ENCODE data around the gene ANKFY1.
A peak's percentile ranks its signal among the peaks of the same experiment; 100 is the strongest.
"Not testable (repeated sequence)": the region's sequence is repeated elsewhere in the genome, so short reads cannot be mapped to it uniquely, and the experiment has no call there.

Gene ANKFY1

DNA sequence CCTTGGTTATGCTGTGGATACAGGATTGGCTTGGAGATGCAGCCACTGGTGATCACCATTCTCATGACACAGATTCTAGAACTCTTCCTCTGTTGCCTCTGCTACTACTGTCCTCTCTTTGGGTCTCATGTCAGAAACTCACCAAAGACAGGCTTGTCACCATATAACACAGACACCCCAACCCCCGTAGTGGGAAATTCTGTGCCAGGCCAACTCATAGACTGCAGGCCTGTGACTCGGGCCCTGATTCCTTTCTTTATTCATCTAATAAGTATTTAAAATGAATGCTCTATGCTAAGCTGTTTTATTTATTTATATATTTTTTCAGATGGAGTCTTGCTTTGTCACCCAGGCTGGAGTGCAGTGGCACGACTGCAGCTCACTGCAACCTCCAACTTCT lies 111.3 kb downstream of the ANKFY1 start:
- no peak for DNase-seq

DNA sequence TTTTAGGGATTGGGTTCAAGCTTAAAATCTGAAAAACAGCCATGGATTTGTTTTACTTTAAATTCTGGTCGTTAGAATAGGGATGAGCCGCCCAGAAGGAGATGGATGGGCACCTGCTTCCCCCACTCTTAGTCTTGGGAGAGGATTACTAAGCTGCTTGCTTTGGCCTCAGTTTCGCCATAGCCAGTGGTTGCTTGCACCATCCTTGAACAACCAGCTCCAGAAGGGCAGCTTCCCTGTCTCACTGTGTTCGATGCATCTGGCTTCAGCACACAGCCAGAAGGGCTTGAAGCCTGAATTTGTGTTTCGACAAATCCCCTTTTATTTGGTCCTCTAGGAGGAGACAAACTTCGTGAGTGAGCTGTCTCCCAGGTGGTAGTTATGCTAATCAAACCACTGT lies 113.7 kb downstream of the ANKFY1 start:
- DNase-seq = no peak

DNA sequence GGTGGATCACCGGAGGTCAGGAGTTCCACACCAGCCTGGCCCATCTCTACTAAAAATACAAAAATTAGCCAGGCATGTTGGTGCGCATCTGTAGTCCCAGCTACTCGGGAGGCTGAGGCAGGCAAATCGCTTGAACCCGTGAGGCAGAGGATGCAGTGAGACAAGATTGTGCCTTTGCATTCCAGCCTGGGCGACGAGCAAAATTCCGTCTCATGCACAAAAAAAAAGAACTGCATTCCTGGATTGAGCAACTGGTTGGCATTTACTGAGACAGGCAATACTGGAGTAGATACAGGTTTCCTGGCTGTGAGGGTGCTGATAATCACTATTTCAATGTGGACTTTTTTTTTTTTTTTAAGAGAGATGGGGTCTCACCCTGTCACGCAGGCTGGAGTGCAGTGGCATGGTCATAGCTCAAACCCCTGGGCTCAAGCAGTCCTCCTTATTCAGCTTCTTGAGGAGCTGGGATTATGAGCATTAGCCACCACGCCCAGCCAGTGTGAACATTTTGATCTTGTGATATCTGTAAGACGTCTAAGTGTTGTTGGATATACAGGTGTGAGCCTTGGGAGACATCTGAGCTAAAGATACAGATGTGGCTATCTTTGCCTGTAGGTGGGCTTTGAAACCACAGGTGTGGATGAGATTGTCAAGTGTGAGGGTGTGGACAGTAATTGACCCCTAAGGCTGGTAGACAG lies 115.0 kb downstream of the ANKFY1 start:
- DNase-seq = no peak

DNA sequence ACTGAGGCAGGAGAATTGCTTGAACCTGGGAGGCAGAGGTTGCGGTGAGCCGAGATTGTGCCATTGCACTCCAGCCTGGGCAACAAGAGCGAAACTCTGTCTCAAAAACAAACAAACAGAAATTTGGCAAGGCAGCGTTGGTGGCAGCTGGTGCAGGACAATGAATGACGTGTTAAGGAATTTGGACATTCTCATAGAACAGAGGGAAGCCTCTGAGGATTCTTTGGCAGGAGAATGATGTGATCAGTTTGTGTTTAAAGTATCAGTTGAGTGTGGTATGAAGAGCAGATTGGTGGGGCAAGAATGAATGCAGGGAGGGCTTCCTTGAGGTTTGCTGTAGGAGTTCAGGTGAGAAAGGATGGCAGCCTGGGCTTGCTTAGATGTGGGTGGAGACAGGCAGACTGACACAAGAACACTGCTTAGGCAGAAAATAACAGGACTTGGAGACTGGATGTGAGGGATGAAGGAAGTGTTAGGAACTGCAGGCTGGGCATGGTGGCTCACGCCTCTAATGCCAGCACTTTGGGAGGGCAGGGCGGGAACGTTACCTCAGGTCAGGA lies 115.9 kb downstream of the ANKFY1 start:
- no peak for DNase-seq

DNA sequence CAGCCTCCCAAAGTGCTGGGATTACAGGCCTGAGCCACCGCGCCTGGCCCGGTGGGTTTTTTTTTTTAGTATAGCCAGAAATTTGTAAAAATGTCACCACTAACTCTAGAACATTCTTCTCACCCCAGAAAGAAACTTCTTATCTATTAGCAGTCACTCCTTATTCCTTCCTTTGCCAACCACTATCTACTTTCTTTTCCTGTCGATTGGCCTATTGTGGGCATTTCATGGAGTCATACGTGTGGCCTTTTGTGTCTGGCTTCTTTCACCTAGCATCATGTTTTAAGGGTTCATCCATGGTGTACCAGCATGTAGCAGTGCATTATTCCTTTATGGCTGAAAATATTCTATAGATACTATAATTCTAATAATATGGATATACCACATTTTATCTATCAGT lies 117.1 kb downstream of the ANKFY1 start:
- DNase-seq = no peak

DNA sequence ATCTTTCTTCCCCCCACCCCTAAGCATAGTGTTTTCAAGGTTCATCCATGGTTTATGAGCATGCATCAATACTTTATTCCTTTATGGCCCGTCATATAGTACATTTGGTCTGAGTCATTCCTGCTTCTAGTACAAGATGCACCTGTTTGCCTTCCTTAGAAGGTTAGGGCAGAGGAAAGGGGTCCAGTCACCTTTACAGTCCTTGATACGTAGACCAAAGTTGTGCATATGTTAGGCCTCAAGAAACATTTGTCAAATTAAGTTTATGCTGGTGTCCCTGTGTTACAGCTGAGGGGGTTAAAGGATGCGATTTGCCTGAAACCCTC lies 119.4 kb downstream of the ANKFY1 start:
- no peak for DNase-seq

DNA sequence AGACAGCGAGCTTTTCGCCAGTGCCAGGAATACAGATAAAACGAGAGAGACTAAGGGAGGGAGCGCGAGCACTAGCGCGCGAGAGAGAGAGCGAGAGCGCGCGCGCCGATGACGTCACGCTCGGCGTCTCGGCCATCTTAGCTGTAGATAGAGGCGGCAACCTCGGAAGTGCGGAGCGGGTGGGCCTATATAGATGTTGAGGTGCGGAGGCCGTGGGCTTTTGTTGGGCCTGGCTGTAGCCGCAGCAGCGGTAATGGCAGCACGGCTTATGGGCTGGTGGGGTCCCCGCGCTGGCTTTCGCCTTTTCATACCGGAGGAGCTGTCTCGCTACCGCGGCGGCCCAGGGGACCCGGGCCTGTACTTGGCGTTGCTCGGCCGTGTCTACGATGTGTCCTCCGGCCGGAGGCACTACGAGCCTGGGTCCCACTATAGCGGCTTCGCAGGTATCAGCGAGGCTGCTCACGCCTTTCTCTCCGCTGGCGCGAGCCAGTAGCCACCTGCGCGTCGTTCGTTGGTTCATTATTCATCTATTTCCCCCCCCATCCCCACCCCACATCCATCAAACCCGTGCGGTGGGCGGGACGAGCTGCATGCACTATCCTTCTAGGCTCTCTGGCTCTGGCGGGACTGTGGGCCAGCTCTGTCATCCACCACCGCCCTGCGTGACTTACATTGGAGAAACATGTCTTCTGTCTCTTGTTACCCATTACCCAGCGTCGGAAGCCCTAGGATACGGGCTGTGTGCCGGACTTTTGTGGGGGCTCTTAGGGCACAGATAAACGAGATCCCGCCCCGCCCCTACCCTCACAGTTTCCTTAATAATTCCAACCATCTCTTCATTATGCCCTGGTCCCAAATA lies 120.0 kb downstream of the ANKFY1 start:
- DNase-seq = peak; percentile 94

DNA sequence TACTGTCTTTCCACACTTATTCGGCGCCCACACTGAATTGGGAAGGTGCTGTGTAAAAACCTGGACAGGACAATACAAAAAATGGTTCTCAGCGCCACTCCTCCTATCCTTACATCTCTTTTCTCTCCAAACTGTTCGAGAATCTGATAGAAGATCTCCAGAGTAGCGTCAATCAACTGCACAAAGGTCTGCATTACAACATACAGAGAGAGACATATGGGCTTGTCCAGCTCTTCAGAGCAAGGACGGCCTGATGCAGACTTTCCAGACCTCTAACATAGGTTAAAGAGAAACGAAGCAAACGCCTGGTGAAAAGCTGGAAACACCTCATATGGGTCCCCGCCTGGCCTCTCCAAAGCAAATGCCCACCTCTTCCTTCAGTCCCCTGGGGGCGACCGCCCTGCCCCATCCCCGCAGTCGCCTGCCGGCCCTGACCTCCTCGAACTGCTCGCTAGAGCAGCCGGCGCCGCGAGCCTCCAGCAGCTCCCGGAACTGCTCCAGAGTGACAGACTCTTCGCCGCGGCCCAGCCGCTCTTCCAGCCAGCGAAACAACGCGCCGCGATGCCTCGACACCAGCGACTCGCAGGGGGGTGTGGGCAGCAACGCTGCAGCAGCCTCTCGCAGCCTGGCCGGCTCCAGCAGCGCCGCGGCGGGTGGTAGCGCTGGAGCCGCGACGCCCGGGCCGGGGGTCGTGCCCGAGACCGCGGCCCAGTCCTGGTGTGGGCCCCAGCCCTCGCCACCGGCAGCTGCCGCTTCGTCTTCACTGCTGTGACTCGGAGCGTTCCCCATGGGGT lies 121.5 kb downstream of the ANKFY1 start:
- DNase-seq = peak; percentile 70

DNA sequence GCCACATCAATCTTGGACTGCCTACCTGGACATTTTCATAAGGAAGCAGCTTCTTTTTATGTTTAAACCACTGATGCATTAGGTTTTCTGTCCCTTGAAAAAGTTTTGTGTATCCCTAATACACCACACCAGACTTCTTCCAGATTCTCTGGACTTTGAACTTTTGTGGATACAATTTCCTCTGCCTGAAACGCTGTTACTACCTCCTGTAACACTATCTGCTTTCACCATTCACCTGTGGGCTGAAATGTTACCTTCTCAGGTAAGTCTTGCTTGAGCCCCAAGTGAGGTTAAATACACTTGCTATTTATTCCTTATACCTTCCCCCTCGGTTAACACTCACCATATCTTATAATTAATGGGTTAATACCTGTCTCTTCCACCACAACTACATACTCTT lies 123.7 kb downstream of the ANKFY1 start:
- no peak for DNase-seq

DNA sequence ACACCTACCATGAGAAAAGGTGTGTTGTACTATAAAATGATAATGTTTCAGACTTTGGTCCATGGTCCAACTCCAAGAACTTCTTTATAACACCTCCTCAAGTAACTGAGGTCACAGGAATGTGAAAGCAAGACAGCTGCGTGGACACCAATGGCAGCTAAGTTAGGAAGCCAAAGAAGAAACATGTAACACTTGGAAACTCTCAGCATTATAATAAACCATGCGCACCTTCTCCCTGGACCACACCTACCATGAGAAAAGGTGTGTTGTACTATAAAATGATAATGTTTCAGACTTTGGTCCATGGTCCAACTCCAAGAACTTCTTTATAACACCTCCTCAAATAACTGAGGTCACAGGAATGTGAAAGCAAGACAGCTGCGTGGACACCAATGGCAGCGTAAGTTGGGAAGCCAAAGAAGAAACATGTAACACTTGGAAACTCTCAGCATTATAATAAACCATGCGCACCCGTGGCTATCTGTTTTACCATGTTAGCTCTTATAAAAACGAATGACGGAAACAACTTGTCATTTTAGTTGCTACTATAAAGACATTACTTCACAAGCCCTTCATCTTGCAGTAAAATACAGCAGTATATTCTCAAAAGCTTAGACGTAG lies 124.8 kb downstream of the ANKFY1 start:
- DNase-seq = not testable (repeated sequence)

DNA sequence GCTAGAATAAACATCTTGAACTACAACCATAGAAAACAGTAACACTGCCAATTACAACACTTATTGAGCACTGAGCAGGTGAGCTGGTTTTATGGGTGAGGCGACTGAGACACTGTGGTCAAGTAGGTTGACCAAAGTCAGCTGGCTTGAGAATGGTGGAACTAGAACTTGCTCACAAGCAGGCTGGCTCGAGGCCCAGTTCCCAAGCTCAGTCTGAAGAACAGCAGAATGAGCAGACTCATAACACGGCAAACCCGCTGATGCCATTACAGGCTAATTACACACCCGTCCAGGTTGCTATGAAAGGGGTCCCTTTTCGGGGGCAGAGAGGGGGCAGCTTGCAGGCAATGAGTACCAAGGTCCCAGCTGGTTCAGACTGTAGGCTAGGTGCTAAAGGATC lies 127.4 kb downstream of the ANKFY1 start:
- DNase-seq = no peak

DNA sequence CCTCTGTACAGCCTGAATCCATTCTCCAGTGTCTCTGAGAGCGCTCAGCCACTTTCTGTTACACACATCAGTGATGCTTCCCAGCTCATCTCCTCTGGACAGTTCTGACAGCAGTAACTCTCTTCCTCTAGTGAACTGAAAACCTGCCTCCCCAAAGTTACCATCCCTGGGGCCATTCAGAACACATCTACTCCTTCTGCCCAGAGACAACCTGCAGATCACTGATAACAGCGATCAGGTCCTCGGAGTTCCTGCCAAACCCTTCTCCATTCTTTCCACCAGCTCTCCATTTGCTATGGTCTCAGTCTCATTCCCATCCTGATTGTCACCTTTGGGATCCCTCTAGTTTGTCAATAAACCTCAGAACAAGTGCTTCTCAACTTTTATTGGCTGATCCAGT lies 128.3 kb downstream of the ANKFY1 start:
- DNase-seq = no peak

DNA sequence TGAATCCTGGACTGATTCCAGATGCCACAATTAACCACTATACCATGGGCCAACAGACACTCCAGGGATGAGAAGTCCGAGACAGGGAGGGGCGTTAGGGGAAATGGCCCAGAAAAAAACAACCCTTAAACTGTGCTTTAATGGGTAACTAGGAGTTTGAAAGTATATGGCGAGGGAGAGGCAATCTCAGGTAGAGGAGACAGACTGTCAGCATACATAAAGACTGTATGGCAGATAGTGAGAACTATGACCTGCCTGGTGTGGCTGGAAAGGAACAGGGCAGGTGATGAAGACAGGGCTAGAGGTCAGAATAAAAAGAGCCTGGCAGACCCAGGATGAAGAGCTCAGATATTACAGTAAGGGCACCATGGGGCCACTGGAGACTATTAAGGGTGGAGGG lies 129.1 kb downstream of the ANKFY1 start:
- DNase-seq = no peak

DNA sequence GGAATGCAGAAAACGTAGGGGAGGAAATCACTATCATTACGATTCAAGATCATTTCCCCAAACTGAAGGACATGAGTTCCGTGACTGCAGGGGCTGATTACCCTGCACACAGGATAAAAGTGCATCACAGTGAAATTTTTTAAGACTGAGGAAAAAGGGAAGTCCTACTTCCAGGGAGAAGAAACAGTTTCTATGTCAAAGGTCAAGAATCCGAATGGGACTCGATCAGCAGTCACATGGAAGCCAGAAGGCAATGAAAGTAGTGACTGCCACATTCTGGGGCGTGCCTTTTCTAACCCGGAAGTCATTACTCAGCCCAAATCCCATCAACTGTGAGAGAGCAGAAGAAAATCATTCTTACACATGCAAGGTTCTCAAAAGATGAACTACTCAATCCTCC lies 133.1 kb downstream of the ANKFY1 start:
- DNase-seq = no peak

DNA sequence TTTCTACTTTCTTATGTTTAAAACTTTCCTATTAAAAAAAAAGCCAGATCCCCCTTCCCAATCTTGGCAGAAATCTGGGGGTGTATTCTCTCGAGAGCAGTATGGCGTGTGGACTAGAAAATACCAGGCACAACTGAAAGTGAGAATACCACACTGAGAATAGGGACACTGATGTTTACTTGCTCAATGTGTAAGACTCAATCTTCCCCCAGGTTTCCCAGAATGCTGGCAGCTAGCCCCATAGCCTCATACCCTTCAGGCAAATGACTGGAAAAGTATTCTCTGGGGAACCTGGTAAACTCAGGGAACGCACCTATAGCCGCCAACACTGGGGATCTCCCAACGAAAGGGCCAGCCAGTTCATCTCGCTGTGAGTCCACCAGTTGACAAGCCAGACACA lies 136.2 kb downstream of the ANKFY1 start:
- no peak for DNase-seq

DNA sequence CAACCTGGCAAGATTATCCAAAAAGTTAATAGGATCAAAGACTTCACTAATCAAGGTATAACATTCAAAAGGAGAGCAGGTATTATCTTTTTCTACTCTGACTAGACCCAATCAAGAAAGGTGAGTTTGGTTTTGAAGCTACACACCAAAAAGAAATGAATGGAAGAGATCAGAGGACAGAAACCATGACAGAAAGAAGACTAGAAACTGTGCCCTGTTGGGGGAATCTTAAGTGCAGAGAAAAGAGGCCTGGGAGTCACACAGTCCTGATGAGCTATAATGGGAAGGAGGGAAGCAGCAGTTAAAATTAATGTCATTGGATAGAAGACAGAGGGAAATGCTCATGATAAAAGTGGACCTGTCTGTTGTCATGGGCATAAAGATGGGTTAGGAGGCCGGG lies 138.2 kb downstream of the ANKFY1 start:
- no peak for DNase-seq

DNA sequence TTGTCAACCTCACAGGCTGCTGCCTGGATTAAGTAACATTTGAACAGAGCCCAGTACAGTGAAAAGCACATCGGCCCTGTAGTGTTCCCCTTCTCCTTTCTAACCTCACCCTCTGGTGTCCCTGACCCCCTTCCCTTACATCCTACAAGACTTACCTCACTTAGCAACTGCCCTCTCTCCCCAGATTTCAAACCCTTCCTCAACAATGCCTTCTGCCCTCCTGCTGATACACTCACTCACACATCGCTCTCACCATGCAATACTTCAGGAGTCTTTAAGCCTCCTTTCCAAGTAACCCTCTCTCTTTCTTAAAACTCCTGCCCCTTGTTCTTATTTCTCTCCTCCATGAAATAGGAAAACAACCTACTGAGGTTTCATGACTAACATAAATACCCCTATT lies 138.8 kb downstream of the ANKFY1 start:
- no peak for DNase-seq

DNA sequence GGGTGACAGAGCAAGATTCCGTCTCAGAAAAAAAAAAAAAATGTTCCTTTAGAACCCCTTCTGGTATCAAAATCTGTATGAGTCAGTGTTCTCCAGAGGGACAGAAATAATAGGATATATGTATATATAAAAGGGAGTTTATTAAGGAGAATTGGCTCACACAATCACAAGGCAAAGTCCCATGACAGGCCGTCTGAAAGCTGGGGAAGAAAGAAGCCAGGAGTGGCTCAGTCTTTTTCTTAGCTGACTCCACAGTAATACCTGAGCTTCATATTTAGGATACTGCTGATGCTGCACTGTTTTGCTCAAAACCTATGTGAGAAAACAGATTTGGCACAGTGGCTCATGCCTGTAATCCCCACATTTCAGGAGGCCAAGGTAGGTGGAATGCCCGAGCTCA lies 143.4 kb downstream of the ANKFY1 start:
- DNase-seq = no peak

DNA sequence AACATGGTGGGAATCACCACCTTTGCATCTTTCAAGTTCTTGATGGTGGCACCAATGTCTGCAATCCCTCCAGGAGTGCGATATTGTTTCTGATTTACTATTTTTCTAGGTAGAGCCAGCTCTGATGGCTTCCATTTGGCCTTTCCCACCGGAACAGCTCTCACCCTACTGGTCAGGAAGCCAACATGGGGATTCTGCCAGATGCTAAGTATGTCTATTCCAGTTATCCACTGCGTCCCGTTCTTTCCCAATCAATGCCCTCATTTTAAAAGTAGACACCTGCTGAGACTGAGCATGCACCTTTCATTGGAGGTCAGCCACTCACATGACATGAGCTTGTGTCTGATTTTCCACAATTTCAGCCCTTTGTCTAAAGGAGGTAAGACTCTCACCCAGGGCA lies 144.5 kb downstream of the ANKFY1 start:
- DNase-seq = no peak

DNA sequence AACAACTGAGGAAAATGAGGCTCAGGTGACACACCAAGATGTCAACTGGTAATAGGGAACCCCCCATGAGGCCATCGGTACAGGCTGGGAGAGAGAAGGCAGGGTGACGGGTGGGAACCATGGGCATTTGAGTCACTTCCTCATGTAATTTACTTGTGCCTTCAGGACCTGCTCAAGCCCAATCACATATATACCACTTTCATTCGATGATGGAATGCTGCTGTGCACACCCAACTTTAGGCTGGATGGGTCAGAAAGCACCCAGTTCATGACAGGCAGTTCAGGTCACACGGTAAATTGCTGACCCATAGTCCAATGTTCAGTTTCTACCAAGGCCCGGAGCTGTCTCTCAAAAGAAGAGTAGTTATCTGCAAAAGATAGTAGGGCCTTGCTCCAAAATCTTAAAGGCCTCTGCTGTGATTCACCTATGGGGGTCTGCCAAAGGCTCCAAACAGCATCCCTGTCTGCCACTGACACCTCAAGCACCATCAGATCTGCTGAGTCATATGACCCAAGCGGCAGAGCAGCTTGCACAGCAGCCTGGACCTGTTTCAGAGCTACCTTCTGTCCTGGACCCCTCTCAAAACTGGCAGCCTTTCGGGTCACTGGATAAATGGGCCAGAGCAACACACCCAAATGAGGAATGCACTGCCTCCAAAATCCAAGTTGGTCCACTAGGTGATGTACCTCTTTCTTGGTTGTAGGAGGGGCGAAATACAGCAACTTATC lies 145.6 kb downstream of the ANKFY1 start:
- DNase-seq = no peak

DNA sequence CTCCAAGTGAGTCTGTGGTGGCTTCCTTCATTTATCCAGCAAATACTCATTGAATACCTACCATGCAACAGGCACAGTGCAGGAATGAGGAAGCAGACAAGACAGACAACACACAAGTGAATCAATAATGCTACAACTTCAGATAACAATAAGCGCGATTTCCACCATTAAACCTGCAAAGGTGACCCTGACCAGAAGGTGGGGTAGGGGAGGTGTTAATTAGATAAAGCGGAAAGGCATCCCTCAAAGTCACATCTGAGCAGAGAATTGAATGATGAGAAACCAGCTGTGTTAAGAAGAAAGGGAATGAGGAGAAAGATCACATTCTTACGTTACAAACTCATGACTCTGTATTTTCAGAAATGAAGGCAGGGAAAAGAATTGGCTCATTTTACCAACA lies 147.3 kb downstream of the ANKFY1 start:
- DNase-seq = no peak
